Neutrophil (primary cell): ENCODE measurements around the gene RAP1GAP2.

Source experiments
- H3K27ac ChIP-seq: fragments of 200-600 bp; sonication (generic); 2 replicates; pipeline ENCODE4 v1.5.1; 2016; ENCODE audit warnings: mild to moderate bottlenecking, moderate library complexity
- H3K27me3 ChIP-seq: fragments of 200-600 bp; sonication (generic); 2 replicates; pipeline ENCODE4 v1.6.0; 2016; ENCODE audit warnings: mild to moderate bottlenecking
- H3K36me3 ChIP-seq: fragments of 200-600 bp; sonication (generic); 2 replicates; pipeline ENCODE4 v1.5.1; 2017
- H3K4me1 ChIP-seq, 2 experiments: fragments of 200-600 bp in 1 of 2; sonication (generic) in 1 of 2; 1 replicate in 1 of 2; 2 replicates in 1 of 2; pipeline versions ENCODE4 v1.5.1 to v1.6.1; 2013 to 2016; ENCODE audit warnings: low read depth in 1 of 2, low read length in 1 of 2, mild to moderate bottlenecking in 1 of 2, moderate library complexity in 1 of 2; ENCODE audit not compliant: control insufficient read depth in 1 of 2, insufficient read depth in 1 of 2
- H3K4me3 ChIP-seq, 2 experiments: fragments of 200-600 bp in 1 of 2; sonication (generic) in 1 of 2; 1 replicate in 1 of 2; 2 replicates in 1 of 2; pipeline ENCODE4 v1.5.1; 2013 to 2016; ENCODE audit warnings: low read depth in 1 of 2, low read length in 1 of 2, mild to moderate bottlenecking in 1 of 2, moderate library complexity in 1 of 2
- H3K9me3 ChIP-seq: fragments of 200-600 bp; sonication (generic); 2 replicates; pipeline ENCODE4 v1.5.1; 2016
- CTCF ChIP-seq: fragments of 200-600 bp; sonication (generic); IDR thresholded peaks from 2 replicates; pipeline ENCODE4 v1.5.1; 2016; ENCODE audit warnings: antibody characterized with exemption

The RAP1GAP2 gene

GRCh38 chr17:2847381-2848333 lies 51.4 kb downstream of the RAP1GAP2 start:
- peaks cover 17% of the 10 kb centered on the region for H3K27me3 ChIP-seq
- H3K27ac ChIP-seq, result peak overlapping the region; percentile 66
- no peak overlapping the region for H3K4me3 ChIP-seq
- TF ChIP-seq CTCF, result no peak
- H3K9me3 ChIP-seq, result no peaks in the 10 kb centered on the region
- peaks cover 24 to 37% of the 10 kb centered on the region in 2 experiments for H3K4me1 ChIP-seq
- H3K36me3 ChIP-seq, result peaks cover 13% of the 10 kb centered on the region

GRCh38 chr17:2849327-2849670 lies 53.1 kb downstream of the RAP1GAP2 start:
- Histone ChIP-seq H3K27ac (no peak overlapping the region), H3K36me3 (peaks cover 13% of the 10 kb centered on the region), H3K4me3 (no peak overlapping the region), H3K27me3 (peaks cover 33% of the 10 kb centered on the region), H3K9me3 (no peaks in the 10 kb centered on the region), H3K4me1 (peaks cover 33 to 49% of the 10 kb centered on the region in 2 experiments)
- TF ChIP-seq CTCF, result no peak

- peaks cover 43 to 65% of the 10 kb centered on the region in 2 experiments for H3K4me1 ChIP-seq
- peaks cover 7% of the 10 kb centered on the region for H3K36me3 ChIP-seq
- no peak for TF ChIP-seq CTCF
- H3K4me3 ChIP-seq, result no peak overlapping the region
- no peaks in the 10 kb centered on the region for H3K9me3 ChIP-seq
- no peak overlapping the region for H3K27ac ChIP-seq
- peaks cover 50% of the 10 kb centered on the region for H3K27me3 ChIP-seq
These were observed 54.8 kb downstream of the RAP1GAP2 start for GRCh38 chr17:2850991-2851390.

- TF ChIP-seq CTCF, result no peak
- H3K4me3 ChIP-seq, result no peak overlapping the region
- H3K27me3 ChIP-seq, result peaks cover 51% of the 10 kb centered on the region
- H3K36me3 ChIP-seq, result peaks cover 7% of the 10 kb centered on the region
- H3K9me3 ChIP-seq, result no peaks in the 10 kb centered on the region
- H3K27ac ChIP-seq, result no peak overlapping the region
- peaks cover 43 to 63% of the 10 kb centered on the region in 2 experiments for H3K4me1 ChIP-seq
These were observed 55.4 kb downstream of the RAP1GAP2 start for GRCh38 chr17:2851615-2852014.

- H3K4me1 ChIP-seq, result peaks cover 39 to 59% of the 10 kb centered on the region in 2 experiments
- peak overlapping the region; percentile 47 to 63 for H3K4me3 ChIP-seq
- H3K27ac ChIP-seq, result no peak overlapping the region
- peaks cover 51% of the 10 kb centered on the region for H3K27me3 ChIP-seq
- H3K36me3 ChIP-seq, result peaks cover 7% of the 10 kb centered on the region
- H3K9me3 ChIP-seq, result no peaks in the 10 kb centered on the region
- TF ChIP-seq CTCF, result no peak
These were observed 56.0 kb downstream of the RAP1GAP2 start for GRCh38 chr17:2852221-2852620.
